Gastroesophageal sphincter (tissue), 4 donors: ENCODE data around the gene MLST8. TPM values are rescaled to one million over a fixed set of nuclear protein-coding genes. Genes with fewer than 3 reads are reported as not detected.

Experiments used
- ATAC-seq: fragments of 150-250 bp; one replicate; pipeline ENCODE4 v1.9.1; 2016; ENCODE audit warnings: mild to moderate bottlenecking, moderate library complexity
- H3K27ac ChIP-seq, 4 donors: fragments of 200-600 bp; sonication (generic) in 3 of 4; 1 replicate in 3 of 4; 2 replicates in 1 of 4; pipeline ENCODE4 v1.5.1; 2016 to 2019
- H3K27me3 ChIP-seq: fragments of 200-600 bp; sonication (generic); one replicate; pipeline ENCODE4 v1.5.1; 2019
- H3K36me3 ChIP-seq, 2 donors: fragments of 200-600 bp; sonication (generic); one replicate each; pipeline ENCODE4 v1.5.1; 2019; ENCODE audit warnings: control low read depth in 1 of 2
- H3K4me1 ChIP-seq, 3 donors: fragments of 200-600 bp; sonication (generic); 1 replicate in 2 of 3; 2 replicates in 1 of 3; pipeline ENCODE4 v1.5.1; 2016 to 2019; ENCODE audit warnings: control low read depth in 2 of 3
- H3K4me3 ChIP-seq, 2 donors: fragments of 200-600 bp; sonication (generic); one replicate each; pipeline ENCODE4 v1.5.1; 2019; ENCODE audit warnings: mild to moderate bottlenecking in 1 of 2, moderate library complexity in 1 of 2
- H3K9me3 ChIP-seq, 3 donors: fragments of 200-600 bp; sonication (generic); one replicate each; pipeline ENCODE4 v1.5.1; 2017 to 2019; ENCODE audit warnings: control low read depth in 2 of 3
- CTCF ChIP-seq, 4 experiments: fragments of 200-600 bp in 2 of 4; fragments of 450-650 bp in 2 of 4; sonication (generic) in 1 of 4; IDR thresholded peaks; one replicate each; pipeline ENCODE4 v1.5.1; 2017 to 2019; ENCODE audit warnings: antibody characterized with exemption in 4 of 4, mild to moderate bottlenecking in 2 of 4, moderate library complexity in 2 of 4
- EP300 ChIP-seq: sonication (generic); formaldehyde crosslinking; IDR thresholded peaks from one replicate; pipeline ENCODE4 v1.6.1; 2017; ENCODE audit warnings: antibody characterized with exemption, mild to moderate bottlenecking
- POLR2A ChIP-seq, 2 donors: fragments of 450-650 bp; IDR thresholded peaks; one replicate each; pipeline ENCODE4 v1.6.1; 2017; ENCODE audit warnings: antibody characterized with exemption in 2 of 2, mild to moderate bottlenecking in 2 of 2, moderate library complexity in 1 of 2
- POLR2AphosphoS5 ChIP-seq: sonication (generic); formaldehyde crosslinking; IDR thresholded peaks from one replicate; pipeline ENCODE4 v1.6.1; 2017; ENCODE audit warnings: antibody characterized with exemption
- WGBS, 2 donors: methylation state at CpG; one replicate each; pipeline ENCODE4 v1.1.5; 2018; ENCODE audit warnings: low coverage in 1 of 2; 5-methylcytosine and 5-hydroxymethylcytosine counted together
- total RNA-seq, 4 donors: library from RNA; depleted of rRNA; stranded (reverse); fragments of >200 nt; gene quantifications; one replicate each; pipeline ENCODE4 v1.1.0, GENCODE V29; 2016

The MLST8 gene
- total RNA-seq, 4 donors from 2014 or later, result 29.0 to 50.8 (median 34.1) TPM

- H3K27me3 ChIP-seq, result no peaks in the 10 kb centered on the region
Observed at GRCh38 chr16:2243781-2244180, 38.5 kb downstream of the MLST8 start.

DNA sequence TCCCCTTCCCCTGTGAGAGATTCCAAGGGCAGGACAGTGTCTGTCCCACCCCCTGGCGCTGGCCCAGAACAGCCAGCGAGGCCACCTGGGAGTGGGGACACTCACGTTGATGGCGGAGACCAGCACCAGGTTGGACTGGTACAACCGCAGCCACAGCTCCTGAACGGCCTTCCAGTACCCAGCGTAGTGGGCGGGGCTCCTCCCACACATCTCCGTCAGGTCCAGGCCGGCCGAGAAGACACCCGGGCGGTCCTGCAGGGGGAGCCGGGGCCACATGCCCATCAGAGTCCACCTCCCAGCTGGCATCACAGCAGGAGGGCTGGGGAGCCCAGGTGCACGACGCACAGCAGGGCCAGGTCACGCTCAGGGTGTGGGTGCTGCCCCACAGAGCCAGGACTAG is 39.0 kb downstream of the MLST8 start:
- no peak overlapping the region for H3K4me3 ChIP-seq
- TF ChIP-seq POLR2AphosphoS5, result no peak
- no peak for TF ChIP-seq CTCF (IDR thresholded peaks at IDR 0.05)
- no peak for TF ChIP-seq POLR2A (IDR thresholded peaks at IDR 0.05)
- no peak for TF ChIP-seq EP300
- no peaks in the 10 kb centered on the region for H3K9me3 ChIP-seq
- WGBS, 2 donors, result 60% methylated on average over 2 of the region's 17 CpGs; no CpG with 5 or more reads in 1 of the 2 donors
- no peak overlapping the region for H3K27ac ChIP-seq
- ATAC-seq, result no peak
- H3K4me1 ChIP-seq, result peaks cover 0 to 12% (median 0%) of the 10 kb centered on the region in 3 donors
- H3K36me3 ChIP-seq, result peaks cover 0 to 76% of the 10 kb centered on the region in 2 donors
- H3K27me3 ChIP-seq, result no peaks in the 10 kb centered on the region

More at GRCh38 chr16:2243781-2244180, 38.5 kb downstream of the MLST8 start:
- 87 to 90% methylated on average over 3 of the region's 11 CpGs for WGBS, 2 donors
- Histone ChIP-seq H3K9me3 (no peaks in the 10 kb centered on the region), H3K4me1 (peaks cover 0 to 7% (median 0%) of the 10 kb centered on the region in 3 donors), H3K27ac (no peak overlapping the region), H3K36me3 (peaks cover 0 to 76% of the 10 kb centered on the region in 2 donors), H3K4me3 (no peak overlapping the region)
- TF ChIP-seq POLR2AphosphoS5 (no peak), POLR2A (IDR thresholded peaks at IDR 0.05) (no peak), EP300 (no peak), CTCF (IDR thresholded peaks at IDR 0.05) (no peak)
- ATAC-seq, result no peak

GRCh38 chr16:2244926-2245795 is 39.9 kb downstream of the MLST8 start:
- Histone ChIP-seq H3K36me3 (peaks cover 0 to 69% of the 10 kb centered on the region in 2 donors), H3K9me3 (no peaks in the 10 kb centered on the region), H3K4me3 (no peak overlapping the region), H3K27me3 (no peaks in the 10 kb centered on the region), H3K27ac (no peak overlapping the region), H3K4me1 (peaks cover under 1 to 20% (median 2%) of the 10 kb centered on the region in 3 donors)
- WGBS, 2 donors, result 91% methylated on average over 5 of the region's 30 CpGs; no CpG with 5 or more reads in 1 of the 2 donors
- ATAC-seq, result no peak
- no peak for TF ChIP-seq EP300
- TF ChIP-seq POLR2AphosphoS5, result no peak
- no peak for TF ChIP-seq CTCF (IDR thresholded peaks at IDR 0.05)
- no peak for TF ChIP-seq POLR2A (IDR thresholded peaks at IDR 0.05)

- no peak for TF ChIP-seq POLR2A (IDR thresholded peaks at IDR 0.05)
- H3K9me3 ChIP-seq, result no peaks in the 10 kb centered on the region
- H3K36me3 ChIP-seq, result peaks cover 0 to 60% of the 10 kb centered on the region in 2 donors
- peaks cover 3 to 28% (median 6%) of the 10 kb centered on the region in 3 donors for H3K4me1 ChIP-seq
- no peak overlapping the region for H3K27ac ChIP-seq
- 100% methylated on average over 2 of the region's 18 CpGs; no CpG with 5 or more reads in 1 of the 2 donors for WGBS, 2 donors
- H3K27me3 ChIP-seq, result no peaks in the 10 kb centered on the region
- ATAC-seq, result no peak
- H3K4me3 ChIP-seq, result no peak overlapping the region
Observed at GRCh38 chr16:2246301-2246885, 41.1 kb downstream of the MLST8 start.

DNA sequence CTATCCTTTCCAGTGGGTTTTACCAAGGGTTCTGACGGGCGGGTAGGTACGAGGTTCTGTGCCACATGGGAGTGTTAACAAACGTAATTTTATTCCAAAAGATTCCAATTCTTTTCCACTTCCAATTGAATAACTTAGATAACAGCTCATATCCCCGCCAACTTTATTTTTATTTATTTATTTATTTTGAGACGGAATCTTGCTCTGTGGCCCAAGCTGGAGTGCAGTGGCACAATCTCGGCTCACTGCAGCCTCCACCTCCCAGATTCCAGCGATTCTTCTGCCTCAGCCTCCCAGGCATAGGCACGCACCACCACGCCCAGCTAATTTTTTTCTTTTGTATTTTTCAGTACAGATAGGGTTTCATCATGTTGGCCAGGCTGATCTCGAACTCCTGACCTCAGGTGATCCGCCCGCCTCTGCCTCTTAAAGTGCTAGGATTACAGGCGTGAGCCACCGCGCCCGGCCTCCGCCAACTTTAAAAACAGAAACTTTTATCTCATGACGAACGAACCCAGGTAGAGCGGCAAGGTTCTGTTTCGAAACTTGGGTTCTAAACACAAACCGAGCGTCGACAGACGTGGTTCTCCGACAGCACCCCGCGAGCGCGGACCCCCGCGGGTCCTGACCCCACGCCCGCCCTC is 45.5 kb downstream of the MLST8 start:
- Histone ChIP-seq H3K27ac (peak overlapping the region; percentile 71 to 97 (median 94)), H3K9me3 (no peaks in the 10 kb centered on the region), H3K27me3 (no peaks in the 10 kb centered on the region), H3K4me1 (peaks cover 3 to 37% (median 6%) of the 10 kb centered on the region in 3 donors), H3K36me3 (peaks cover 0 to 51% of the 10 kb centered on the region in 2 donors), H3K4me3 (peak overlapping the region; percentile 66 to 85)
- 5 to 7% methylated on average over 5 to 26 of the region's 35 CpGs for WGBS, 2 donors
- no peak for TF ChIP-seq POLR2A (IDR thresholded peaks at IDR 0.05)
- no peak for TF ChIP-seq CTCF (IDR thresholded peaks at IDR 0.05)
- no peak for TF ChIP-seq POLR2AphosphoS5
- no peak for TF ChIP-seq EP300
- no peak for ATAC-seq
